Hepatocyte (in vitro differentiated cells): ENCODE results near the gene STPG3. TPM values are rescaled to one million over a fixed set of nuclear protein-coding genes. Genes with fewer than 3 reads are reported as not detected.

Experiments
- DNase-seq: peaks from one replicate; pipeline ENCODE4 v3.0.0-alpha.2; 2016; ENCODE audit warnings: low spot score
- H2AFZ ChIP-seq: fragments of 200-600 bp; sonication (generic); 2 replicates; pipeline ENCODE4 v1.6.0; 2016; ENCODE audit warnings: antibody characterized with exemption, mild to moderate bottlenecking
- H3K27ac ChIP-seq: fragments of 200-600 bp; sonication (generic); 2 replicates; pipeline ENCODE4 v1.5.1; 2016; ENCODE audit warnings: mild to moderate bottlenecking
- H3K27me3 ChIP-seq: fragments of 200-600 bp; sonication (generic); 2 replicates; pipeline ENCODE4 v1.6.1; 2016
- H3K36me3 ChIP-seq: fragments of 200-600 bp; sonication (generic); replicated peaks from 2 replicates; pipeline ENCODE4 v1.5.1; 2016; ENCODE audit warnings: low read depth; ENCODE audit not compliant: insufficient read depth
- H3K4me1 ChIP-seq: fragments of 200-600 bp; sonication (generic); 2 replicates; pipeline ENCODE4 v1.5.1; 2016; ENCODE audit warnings: mild to moderate bottlenecking, moderate library complexity; ENCODE audit not compliant: insufficient read depth
- H3K4me2 ChIP-seq: fragments of 200-600 bp; sonication (generic); 2 replicates; pipeline ENCODE4 v1.6.0; 2016
- H3K4me3 ChIP-seq: fragments of 200-600 bp; sonication (generic); 2 replicates; pipeline ENCODE4 v1.5.1; 2016; ENCODE audit warnings: mild to moderate bottlenecking
- H3K79me2 ChIP-seq: fragments of 200-600 bp; sonication (generic); 2 replicates; pipeline ENCODE4 v1.6.0; 2017; ENCODE audit warnings: mild to moderate bottlenecking
- H3K9me2 ChIP-seq: fragments of 200-600 bp; sonication (generic); replicated peaks from 2 replicates; pipeline ENCODE4 v1.6.0; 2017; ENCODE audit warnings: mild to moderate bottlenecking; ENCODE audit not compliant: insufficient read depth
- H3K9me3 ChIP-seq: fragments of 200-600 bp; sonication (generic); 2 replicates; pipeline ENCODE4 v1.5.1; 2016; ENCODE audit warnings: low read depth, mild to moderate bottlenecking
- H4K20me1 ChIP-seq: fragments of 200-600 bp; sonication (generic); 2 replicates; pipeline ENCODE4 v1.6.0; 2016; ENCODE audit warnings: mild to moderate bottlenecking; ENCODE audit not compliant: insufficient read depth, poor library complexity, severe bottlenecking
- EZH2 ChIP-seq: fragments of 200-600 bp; sonication (generic); IDR thresholded peaks from 2 replicates; pipeline ENCODE4 v1.6.1; 2016; ENCODE audit warnings: antibody characterized with exemption, mild to moderate bottlenecking, borderline replicate concordance
- EZH2phosphoT487 ChIP-seq: fragments of 200-600 bp; sonication (generic); IDR thresholded peaks from one replicate; pipeline ENCODE4 v1.6.1; 2018; ENCODE audit warnings: antibody characterized with exemption, mild to moderate bottlenecking, low read depth, moderate library complexity; ENCODE audit not compliant: unreplicated experiment, severe bottlenecking
- WGBS: methylation state at CpG from one replicate; pipeline ENCODE4 v1.1.6; 2016; ENCODE audit warnings: low lambda C conversion rate; ENCODE audit errors: missing lambda C conversion rate; 5-methylcytosine and 5-hydroxymethylcytosine counted together
- polyA plus RNA-seq: library from polyadenylated mRNA; unstranded; fragments of >200 nt; fragmentation: Nextera tagmentation; extraction: Ambion mirVana; gene quantifications from 2 replicates; pipeline ENCODE4 v1.2.1, GENCODE V29; 2016
- total RNA-seq: library from RNA; depleted of rRNA; stranded (reverse); fragments of >200 nt; gene quantifications from 2 replicates; pipeline ENCODE4 v1.2.3, GENCODE V29; 2014
- TF ChIP-seq, protein P1 (sequence below): fragments of 200-600 bp; sonication (generic); IDR thresholded peaks from 2 replicates; pipeline ENCODE4 v1.5.1; 2016; ENCODE audit warnings: antibody characterized with exemption, mild to moderate bottlenecking; ENCODE audit not compliant: poor library complexity

Gene STPG3
- total and polyA plus RNA-seq, 2 experiments from 2014 or later: 1.5 TPM; not detected in 1

DNA sequence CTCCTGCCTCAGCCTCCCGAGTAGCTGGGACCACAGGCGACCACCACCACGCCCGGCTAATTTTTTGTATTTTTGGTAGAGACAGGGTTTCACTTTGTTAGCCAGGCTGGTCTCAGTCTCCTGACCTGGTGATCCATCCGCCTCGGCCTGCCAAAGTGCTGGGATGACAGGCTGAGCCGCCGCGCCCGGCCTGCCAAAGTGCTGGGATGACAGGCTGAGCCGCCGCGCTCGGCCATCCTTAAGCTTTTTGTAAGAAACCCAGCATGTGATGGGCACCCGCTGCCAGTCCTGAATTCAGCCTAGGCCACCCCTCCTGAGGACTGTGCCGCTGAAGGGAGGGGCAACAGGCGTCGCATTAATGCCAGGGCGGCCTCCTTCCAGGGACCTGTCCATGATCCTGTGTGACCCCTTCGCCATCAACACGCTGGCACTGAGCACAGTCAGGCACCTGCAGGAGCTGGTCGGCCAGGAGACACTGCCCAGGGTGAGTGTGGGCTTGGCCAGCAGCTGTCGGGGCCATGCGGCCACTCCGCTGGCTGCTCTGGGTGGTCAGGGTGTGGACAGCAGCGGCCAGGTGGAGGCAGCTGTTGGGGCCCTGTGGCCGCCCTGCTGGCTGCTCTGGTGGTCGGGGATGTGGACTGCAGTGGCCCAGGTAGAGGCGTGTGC lies 14.5 kb downstream of the STPG3 start:
- no peaks in the 10 kb centered on the region for H3K9me2 ChIP-seq
- H3K4me2 ChIP-seq: no peak overlapping the region
- DNase-seq: no peak
- H2AFZ ChIP-seq: no peak overlapping the region
- H3K79me2 ChIP-seq: no peaks in the 10 kb centered on the region
- H3K27me3 ChIP-seq: no peaks in the 10 kb centered on the region
- no peak for TF ChIP-seq EZH2
- TF ChIP-seq EZH2phosphoT487: no peak
- TF ChIP-seq, protein P1, sequence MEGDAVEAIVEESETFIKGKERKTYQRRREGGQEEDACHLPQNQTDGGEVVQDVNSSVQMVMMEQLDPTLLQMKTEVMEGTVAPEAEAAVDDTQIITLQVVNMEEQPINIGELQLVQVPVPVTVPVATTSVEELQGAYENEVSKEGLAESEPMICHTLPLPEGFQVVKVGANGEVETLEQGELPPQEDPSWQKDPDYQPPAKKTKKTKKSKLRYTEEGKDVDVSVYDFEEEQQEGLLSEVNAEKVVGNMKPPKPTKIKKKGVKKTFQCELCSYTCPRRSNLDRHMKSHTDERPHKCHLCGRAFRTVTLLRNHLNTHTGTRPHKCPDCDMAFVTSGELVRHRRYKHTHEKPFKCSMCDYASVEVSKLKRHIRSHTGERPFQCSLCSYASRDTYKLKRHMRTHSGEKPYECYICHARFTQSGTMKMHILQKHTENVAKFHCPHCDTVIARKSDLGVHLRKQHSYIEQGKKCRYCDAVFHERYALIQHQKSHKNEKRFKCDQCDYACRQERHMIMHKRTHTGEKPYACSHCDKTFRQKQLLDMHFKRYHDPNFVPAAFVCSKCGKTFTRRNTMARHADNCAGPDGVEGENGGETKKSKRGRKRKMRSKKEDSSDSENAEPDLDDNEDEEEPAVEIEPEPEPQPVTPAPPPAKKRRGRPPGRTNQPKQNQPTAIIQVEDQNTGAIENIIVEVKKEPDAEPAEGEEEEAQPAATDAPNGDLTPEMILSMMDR: no peak
- WGBS: 94% methylated on average over 29 of the region's 29 CpGs
- H3K9me3 ChIP-seq: no peaks in the 10 kb centered on the region
- H4K20me1 ChIP-seq: no peaks in the 10 kb centered on the region
- H3K36me3 ChIP-seq: no peaks in the 10 kb centered on the region
- H3K4me1 ChIP-seq: no peaks in the 10 kb centered on the region
- no peak overlapping the region for H3K4me3 ChIP-seq
- no peak overlapping the region for H3K27ac ChIP-seq

DNA sequence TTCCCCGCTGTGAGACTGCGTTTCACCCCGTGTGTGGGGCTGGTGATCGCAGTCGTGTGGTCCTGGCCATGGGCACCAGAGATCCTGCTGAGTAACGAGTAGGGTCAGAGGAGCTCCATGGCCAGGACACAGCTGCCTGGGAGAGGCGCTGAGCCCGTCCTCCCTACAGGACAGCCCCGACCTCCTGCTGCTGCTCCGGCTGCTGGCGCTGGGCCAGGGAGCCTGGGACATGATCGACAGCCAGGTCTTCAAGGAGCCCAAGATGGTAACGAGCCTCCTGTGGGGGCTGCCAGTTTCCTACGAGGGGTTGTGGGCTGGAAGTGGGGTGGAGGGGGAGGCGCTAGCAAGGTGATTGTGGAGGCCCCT lies 15.1 kb downstream of the STPG3 start:
- Histone ChIP-seq H3K9me3 (no peaks in the 10 kb centered on the region), H3K4me3 (no peak overlapping the region), H2AFZ (no peak overlapping the region), H3K4me2 (no peak overlapping the region), H4K20me1 (no peaks in the 10 kb centered on the region), H3K36me3 (no peaks in the 10 kb centered on the region), H3K27me3 (no peaks in the 10 kb centered on the region), H3K9me2 (no peaks in the 10 kb centered on the region), H3K27ac (no peak overlapping the region), H3K4me1 (no peaks in the 10 kb centered on the region), H3K79me2 (no peaks in the 10 kb centered on the region)
- no peak for TF ChIP-seq EZH2
- no peak for TF ChIP-seq EZH2phosphoT487
- TF ChIP-seq, protein P1: no peak
- DNase-seq: peak; percentile 4
- 95% methylated on average over 15 of the region's 15 CpGs for WGBS

DNA sequence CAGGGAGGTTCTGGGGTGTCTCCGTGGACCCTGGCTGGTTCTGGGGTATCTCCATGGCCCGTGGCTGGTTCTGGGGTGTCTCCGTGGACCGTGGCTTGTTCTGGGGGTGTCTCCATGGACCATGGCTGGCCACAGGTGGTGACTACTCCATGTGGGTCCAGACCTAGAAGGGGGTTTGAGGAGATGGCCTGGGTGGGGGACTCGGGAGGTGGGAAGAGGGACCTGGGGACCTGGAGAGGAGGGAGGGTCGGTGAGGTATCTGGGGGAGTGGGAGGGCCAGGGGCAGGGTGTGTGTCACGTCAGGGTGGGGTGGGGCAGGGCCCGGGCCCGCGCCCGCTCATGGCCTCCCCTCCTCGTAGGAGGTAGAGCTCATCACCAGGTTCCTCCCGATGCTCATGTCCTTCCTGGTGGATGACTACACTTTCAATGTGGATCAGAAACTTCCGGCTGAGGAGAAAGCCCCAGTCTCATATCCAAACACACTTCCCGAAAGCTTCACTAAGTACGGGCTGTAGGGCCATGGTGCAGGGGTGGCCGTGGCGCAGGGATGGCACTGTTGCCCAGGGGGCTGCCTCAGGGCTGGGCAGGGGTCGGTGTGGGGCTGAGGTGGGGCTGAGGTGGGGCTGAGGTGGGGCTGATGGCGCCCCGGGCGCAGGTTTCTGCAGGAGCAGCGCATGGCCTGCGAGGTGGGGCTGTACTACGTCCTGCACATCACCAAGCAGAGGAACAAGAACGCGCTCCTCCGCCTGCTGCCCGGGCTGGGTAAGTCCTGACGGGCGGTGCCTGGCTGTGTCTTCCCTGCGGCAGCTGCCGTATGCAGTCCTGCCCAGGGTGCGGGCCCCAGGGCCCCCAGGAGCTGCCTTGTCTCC lies 15.7 kb downstream of the STPG3 start:
- Histone ChIP-seq H3K79me2 (no peaks in the 10 kb centered on the region), H3K9me2 (no peaks in the 10 kb centered on the region), H3K27me3 (no peaks in the 10 kb centered on the region), H3K27ac (no peak overlapping the region), H3K36me3 (no peaks in the 10 kb centered on the region), H3K4me2 (no peak overlapping the region), H3K4me1 (no peaks in the 10 kb centered on the region), H3K9me3 (no peaks in the 10 kb centered on the region), H3K4me3 (no peak overlapping the region), H4K20me1 (no peaks in the 10 kb centered on the region), H2AFZ (no peak overlapping the region)
- WGBS: 95% methylated on average over 27 of the region's 34 CpGs
- TF ChIP-seq, protein P1: no peak
- TF ChIP-seq EZH2 (no peak), EZH2phosphoT487 (no peak)
- no peak for DNase-seq
